OCI-LY3 (cell line): ENCODE data around the gene LDB3.

Source experiments
- H2AFZ ChIP-seq: fragments of 200-600, 300-600 bp; shearing (Covaris generic); 2 replicates; pipeline ENCODE4 v1.6.0; 2014; ENCODE audit warnings: antibody characterized with exemption, low read depth, low read length
- H3K27ac ChIP-seq: fragments of 200-600, 300-600 bp; sonication (generic); 2 replicates; pipeline ENCODE4 v1.5.1; 2014; ENCODE audit warnings: mild to moderate bottlenecking, low read length, moderate library complexity, mixed read lengths
- H3K27me3 ChIP-seq: fragments of 200-600, 300-600 bp; sonication (generic); 2 replicates; pipeline ENCODE4 v1.6.1; 2014; ENCODE audit warnings: low read depth, low read length, mixed read lengths
- H3K36me3 ChIP-seq: fragments of 200-600, 300-600 bp; sonication (generic); replicated peaks from 2 replicates; pipeline ENCODE3; 2014; ENCODE audit warnings: low read depth, low read length, mixed read lengths
- H3K4me1 ChIP-seq: fragments of 300-600, 200-600 bp; sonication (generic); 2 replicates; pipeline ENCODE4 v1.6.1; 2014; ENCODE audit warnings: low read length, mixed read lengths
- H3K4me2 ChIP-seq: fragments of 200-600, 300-600 bp; sonication (generic); 2 replicates; pipeline ENCODE4 v1.6.1; 2014; ENCODE audit warnings: low read length, mixed read lengths
- H3K4me3 ChIP-seq: fragments of 300-600, 200-600 bp; sonication (generic); 2 replicates; pipeline ENCODE4 v1.5.1; 2014; ENCODE audit warnings: antibody characterized with exemption, mild to moderate bottlenecking, low read length, moderate library complexity
- H3K79me2 ChIP-seq: fragments of 300-600, 200-600 bp; shearing (Covaris generic); 2 replicates; pipeline ENCODE4 v1.6.1; 2014; ENCODE audit warnings: mild to moderate bottlenecking, low read length, mixed read lengths
- H3K9ac ChIP-seq: fragments of 300-600, 200-600 bp; shearing (Covaris generic); 2 replicates; pipeline ENCODE4 v1.6.0; 2014; ENCODE audit warnings: mild to moderate bottlenecking, low read length, moderate library complexity
- H3K9me3 ChIP-seq: fragments of 200-600, 300-600 bp; shearing (Covaris generic); 2 replicates; pipeline ENCODE4 v1.6.1; 2014; ENCODE audit warnings: low read length, mixed read lengths; ENCODE audit not compliant: insufficient read depth
- H4K20me1 ChIP-seq: fragments of 200-600, 300-600 bp; sonication (generic); 2 replicates; pipeline ENCODE4 v1.6.1; 2016; ENCODE audit warnings: low read length, mixed read lengths; ENCODE audit not compliant: insufficient read depth
- EZH2phosphoT487 ChIP-seq: fragments of 200-600 bp; shearing (Covaris generic); IDR thresholded peaks from 2 replicates; pipeline ENCODE4 v1.6.1; 2018; ENCODE audit warnings: antibody characterized with exemption, mixed run types, low read depth
- TF ChIP-seq, protein P1 (sequence below): fragments of 200-600, 300-600 bp; sonication (generic); IDR thresholded peaks from 2 replicates; pipeline ENCODE4 v1.5.1; 2014; ENCODE audit warnings: antibody characterized with exemption, low read length, low read depth

Gene LDB3

GRCh38 chr10:86666538-86666937 is 1.8 kb upstream of the LDB3 start:
- no peaks in the 10 kb centered on the region for H3K36me3 ChIP-seq
- no peaks in the 10 kb centered on the region for H3K79me2 ChIP-seq
- no peak for TF ChIP-seq EZH2phosphoT487
- TF ChIP-seq, protein P1, sequence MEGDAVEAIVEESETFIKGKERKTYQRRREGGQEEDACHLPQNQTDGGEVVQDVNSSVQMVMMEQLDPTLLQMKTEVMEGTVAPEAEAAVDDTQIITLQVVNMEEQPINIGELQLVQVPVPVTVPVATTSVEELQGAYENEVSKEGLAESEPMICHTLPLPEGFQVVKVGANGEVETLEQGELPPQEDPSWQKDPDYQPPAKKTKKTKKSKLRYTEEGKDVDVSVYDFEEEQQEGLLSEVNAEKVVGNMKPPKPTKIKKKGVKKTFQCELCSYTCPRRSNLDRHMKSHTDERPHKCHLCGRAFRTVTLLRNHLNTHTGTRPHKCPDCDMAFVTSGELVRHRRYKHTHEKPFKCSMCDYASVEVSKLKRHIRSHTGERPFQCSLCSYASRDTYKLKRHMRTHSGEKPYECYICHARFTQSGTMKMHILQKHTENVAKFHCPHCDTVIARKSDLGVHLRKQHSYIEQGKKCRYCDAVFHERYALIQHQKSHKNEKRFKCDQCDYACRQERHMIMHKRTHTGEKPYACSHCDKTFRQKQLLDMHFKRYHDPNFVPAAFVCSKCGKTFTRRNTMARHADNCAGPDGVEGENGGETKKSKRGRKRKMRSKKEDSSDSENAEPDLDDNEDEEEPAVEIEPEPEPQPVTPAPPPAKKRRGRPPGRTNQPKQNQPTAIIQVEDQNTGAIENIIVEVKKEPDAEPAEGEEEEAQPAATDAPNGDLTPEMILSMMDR, result no peak
- H3K4me2 ChIP-seq, result no peak overlapping the region
- H3K9ac ChIP-seq, result no peak overlapping the region
- no peaks in the 10 kb centered on the region for H3K4me1 ChIP-seq
- no peak overlapping the region for H3K27ac ChIP-seq
- no peaks in the 10 kb centered on the region for H4K20me1 ChIP-seq
- H2AFZ ChIP-seq, result no peak overlapping the region
- H3K27me3 ChIP-seq, result no peaks in the 10 kb centered on the region
- no peak overlapping the region for H3K4me3 ChIP-seq
- H3K9me3 ChIP-seq, result no peaks in the 10 kb centered on the region

- Histone ChIP-seq H3K36me3 (no peaks in the 10 kb centered on the region), H3K4me1 (peaks cover 7% of the 10 kb centered on the region), H3K9ac (no peak overlapping the region), H2AFZ (no peak overlapping the region), H3K79me2 (no peaks in the 10 kb centered on the region), H3K27me3 (0 out of 2 replicates have a peak, but pooled peaks cover 4% of the 10 kb centered on the region), H3K27ac (no peak overlapping the region), H4K20me1 (no peaks in the 10 kb centered on the region), H3K4me2 (no peak overlapping the region), H3K9me3 (no peaks in the 10 kb centered on the region), H3K4me3 (no peak overlapping the region)
- TF ChIP-seq EZH2phosphoT487, result no peak
- TF ChIP-seq, protein P1, result no peak
Observed at GRCh38 chr10:86667421-86668181, 710 bp upstream of the LDB3 start.

DNA sequence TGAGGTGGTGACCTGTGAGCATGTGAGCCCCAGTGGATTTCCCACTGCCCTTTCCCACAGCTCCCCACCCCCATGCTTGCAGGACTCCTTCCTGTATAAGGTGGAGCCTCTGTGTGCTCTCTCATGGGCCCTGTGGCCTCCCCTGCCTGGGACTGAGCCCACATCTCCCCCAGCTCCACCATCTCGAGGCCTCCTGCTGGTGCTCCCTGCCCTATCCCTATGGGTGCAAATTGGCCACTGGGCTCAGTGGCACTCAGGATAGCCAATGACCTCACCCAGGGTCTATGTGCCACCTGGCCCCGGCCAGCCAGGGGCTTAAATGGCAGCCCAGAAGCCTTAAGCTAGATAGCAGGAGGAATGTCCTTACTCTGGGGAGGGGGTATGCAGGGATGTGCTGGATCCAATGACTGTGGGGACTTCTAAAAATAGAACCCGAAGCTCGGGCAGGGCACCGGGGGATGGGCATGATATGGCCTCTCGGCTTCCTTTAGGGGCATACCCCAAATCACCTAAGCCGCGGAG is 2.0 kb downstream of the LDB3 start:
- Histone ChIP-seq H3K36me3 (no peaks in the 10 kb centered on the region), H3K27me3 (peaks cover 12% of the 10 kb centered on the region; the same call in 1 of the 2 replicates), H3K9ac (no peak overlapping the region), H3K4me1 (peaks cover 10% of the 10 kb centered on the region), H2AFZ (no peak overlapping the region), H4K20me1 (no peaks in the 10 kb centered on the region), H3K27ac (no peak overlapping the region), H3K4me2 (no peak overlapping the region), H3K4me3 (no peak overlapping the region), H3K79me2 (no peaks in the 10 kb centered on the region), H3K9me3 (no peaks in the 10 kb centered on the region)
- TF ChIP-seq, protein P1, result no peak
- TF ChIP-seq EZH2phosphoT487, result no peak

GRCh38 chr10:86670876-86671275 is 2.6 kb downstream of the LDB3 start:
- Histone ChIP-seq H3K9me3 (no peaks in the 10 kb centered on the region), H4K20me1 (no peaks in the 10 kb centered on the region), H3K27ac (no peak overlapping the region), H2AFZ (no peak overlapping the region), H3K27me3 (peaks cover 13% of the 10 kb centered on the region; the same call in 1 of the 2 replicates), H3K4me2 (no peak overlapping the region), H3K9ac (no peak overlapping the region), H3K4me1 (peaks cover 10% of the 10 kb centered on the region), H3K36me3 (no peaks in the 10 kb centered on the region), H3K79me2 (no peaks in the 10 kb centered on the region), H3K4me3 (no peak overlapping the region)
- TF ChIP-seq EZH2phosphoT487, result no peak
- TF ChIP-seq, protein P1, result no peak
